PC-3 (cell line): ENCODE results near the gene RHOV. TPM values are rescaled to one million over a fixed set of nuclear protein-coding genes. Genes with fewer than 3 reads are reported as not detected.

Source experiments
- ATAC-seq: fragments of 200-7000 bp; cut with Tn5 transposase; 2 replicates; pipeline ENCODE4 v1.9.1; 2020; ENCODE audit warnings: mild to moderate bottlenecking, moderate library complexity
- BruUV-seq: library from RNA; stranded (reverse); fragments of 400-500 nt; replicated peaks from 2 replicates; lab custom pipeline; 2021; lab: Mats Ljungman, UMichigan
- CTCF ChIA-PET: fragments of 300-600 bp; sonication (Branson Sonifier 250); formaldehyde crosslinking; loops from one replicate; lab custom pipeline; 2022; ENCODE audit warnings: antibody characterized with exemption; lab: Charles Lee
- POLR2A ChIA-PET: fragments of 300-600 bp; sonication (Branson Sonifier 250); formaldehyde crosslinking; loops from one replicate; lab custom pipeline; 2022; ENCODE audit warnings: antibody characterized with exemption; ENCODE audit not compliant: unreplicated experiment; lab: Charles Lee
- DNase-seq: peaks from one replicate; pipeline ENCODE4 v3.0.0-alpha.2; 2015
- H2AFZ ChIP-seq: fragments of 300-600 bp; sonication (generic); 2 replicates; pipeline ENCODE4 v1.6.0; 2016; ENCODE audit warnings: antibody characterized with exemption, low read length
- H3F3A ChIP-seq: fragments of 300-600 bp; sonication (generic); one replicate; pipeline ENCODE4 v1.6.0; 2017; ENCODE audit warnings: antibody characterized with exemption, low read length, control low read depth, mild to moderate bottlenecking; ENCODE audit not compliant: unreplicated experiment
- H3K27ac ChIP-seq: fragments of 300-600 bp; sonication (generic); 2 replicates; pipeline ENCODE4 v1.5.1; 2016; ENCODE audit warnings: mild to moderate bottlenecking, low read length
- H3K27me3 ChIP-seq: fragments of 300-600 bp; sonication (generic); 2 replicates; pipeline ENCODE4 v1.6.1; 2016; ENCODE audit warnings: low read length, mixed read lengths
- H3K36me3 ChIP-seq: fragments of 300-600 bp; sonication (generic); 2 replicates; pipeline ENCODE4 v1.6.1; 2016; ENCODE audit warnings: low read depth, mixed run types, low read length, mixed read lengths
- H3K4me1 ChIP-seq: fragments of 300-600 bp; sonication (generic); 2 replicates; pipeline ENCODE4 v1.5.1; 2016; ENCODE audit warnings: low read length; ENCODE audit not compliant: insufficient read depth
- H3K4me2 ChIP-seq: fragments of 300-600 bp; sonication (generic); 2 replicates; pipeline ENCODE4 v1.6.0; 2016; ENCODE audit warnings: low read length
- H3K4me3 ChIP-seq: fragments of 300-600 bp; sonication (generic); 2 replicates; pipeline ENCODE4 v1.5.1; 2016; ENCODE audit warnings: mild to moderate bottlenecking, low read length, mixed read lengths
- H3K79me2 ChIP-seq: fragments of 300-600 bp; sonication (generic); 2 replicates; pipeline ENCODE4 v1.6.1; 2017; ENCODE audit warnings: low read length, mixed read lengths
- H3K9ac ChIP-seq: fragments of 300-600 bp; sonication (generic); 2 replicates; pipeline ENCODE4 v1.6.0; 2016; ENCODE audit warnings: mild to moderate bottlenecking, low read length
- H3K9me2 ChIP-seq: fragments of 300-600 bp; sonication (generic); replicated peaks from 2 replicates; pipeline ENCODE4 v1.6.1; 2016; ENCODE audit warnings: mixed run types, low read length, mixed read lengths
- H3K9me3 ChIP-seq: fragments of 300-600 bp; sonication (generic); 2 replicates; pipeline ENCODE4 v1.6.1; 2016; ENCODE audit warnings: low read length, mixed read lengths
- H4K20me1 ChIP-seq: fragments of 300-600 bp; sonication (generic); 2 replicates; pipeline ENCODE4 v1.6.1; 2016; ENCODE audit warnings: low read length, mixed read lengths
- EZH2 ChIP-seq: fragments of 300-600 bp; sonication (generic); IDR thresholded peaks from one replicate; pipeline ENCODE4 v1.6.1; 2017; ENCODE audit warnings: antibody characterized with exemption, mild to moderate bottlenecking, low read length; ENCODE audit not compliant: unreplicated experiment
- EZH2phosphoT487 ChIP-seq: fragments of 300-600 bp; sonication (generic); IDR thresholded peaks from 2 replicates; pipeline ENCODE4 v1.6.1; 2018; ENCODE audit warnings: mild to moderate bottlenecking, antibody characterized with exemption, low read length, borderline replicate concordance
- intact Hi-C: fragments of 100-400 bp; cut with micrococcal nuclease; formaldehyde crosslinking; loops from 2 replicates; pipeline ENCODE4 v1.9.0; 2023
- total RNA-seq: library from RNA; depleted of rRNA; stranded (reverse); fragments of >200 nt; gene quantifications from 2 replicates; pipeline ENCODE4 v1.2.3, GENCODE V29; 2014
- TF ChIP-seq, protein P1 (sequence below): fragments of 300-600 bp; sonication (generic); conservative IDR thresholded peaks from 2 replicates; pipeline ENCODE4 v1.5.1; 2017; ENCODE audit warnings: antibody characterized with exemption, low read depth, mild to moderate bottlenecking, low read length

The RHOV gene
- total RNA-seq, 1 experiment from 2014 or later: 39.5 TPM

- Histone ChIP-seq H2AFZ (no peak overlapping the region), H3F3A (no peaks in the 10 kb centered on the region), H3K27me3 (no peaks in the 10 kb centered on the region), H3K4me1 (peaks cover 11% of the 10 kb centered on the region), H3K79me2 (no peaks in the 10 kb centered on the region), H3K4me3 (no peak overlapping the region), H3K9me2 (no peaks in the 10 kb centered on the region), H3K27ac (no peak overlapping the region), H4K20me1 (no peaks in the 10 kb centered on the region), H3K36me3 (no peaks in the 10 kb centered on the region), H3K9ac (no peak overlapping the region), H3K4me2 (no peak overlapping the region), H3K9me3 (no peaks in the 10 kb centered on the region)
- no peak for TF ChIP-seq EZH2phosphoT487
- no peak for TF ChIP-seq EZH2
- TF ChIP-seq, protein P1, sequence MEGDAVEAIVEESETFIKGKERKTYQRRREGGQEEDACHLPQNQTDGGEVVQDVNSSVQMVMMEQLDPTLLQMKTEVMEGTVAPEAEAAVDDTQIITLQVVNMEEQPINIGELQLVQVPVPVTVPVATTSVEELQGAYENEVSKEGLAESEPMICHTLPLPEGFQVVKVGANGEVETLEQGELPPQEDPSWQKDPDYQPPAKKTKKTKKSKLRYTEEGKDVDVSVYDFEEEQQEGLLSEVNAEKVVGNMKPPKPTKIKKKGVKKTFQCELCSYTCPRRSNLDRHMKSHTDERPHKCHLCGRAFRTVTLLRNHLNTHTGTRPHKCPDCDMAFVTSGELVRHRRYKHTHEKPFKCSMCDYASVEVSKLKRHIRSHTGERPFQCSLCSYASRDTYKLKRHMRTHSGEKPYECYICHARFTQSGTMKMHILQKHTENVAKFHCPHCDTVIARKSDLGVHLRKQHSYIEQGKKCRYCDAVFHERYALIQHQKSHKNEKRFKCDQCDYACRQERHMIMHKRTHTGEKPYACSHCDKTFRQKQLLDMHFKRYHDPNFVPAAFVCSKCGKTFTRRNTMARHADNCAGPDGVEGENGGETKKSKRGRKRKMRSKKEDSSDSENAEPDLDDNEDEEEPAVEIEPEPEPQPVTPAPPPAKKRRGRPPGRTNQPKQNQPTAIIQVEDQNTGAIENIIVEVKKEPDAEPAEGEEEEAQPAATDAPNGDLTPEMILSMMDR: no peak
- CTCF ChIA-PET: no interaction called here
- no TSS peak for BruUV-seq
- no peak for ATAC-seq
- no peak for DNase-seq
- POLR2A ChIA-PET: no interaction called here
- intact Hi-C loops: no loop called here
These were observed 38.4 kb upstream of the RHOV start for GRCh38 chr15:40912478-40912877.

GRCh38 chr15:40911693-40912092 is 37.7 kb upstream of the RHOV start:
- CTCF ChIA-PET: no interaction called here

GRCh38 chr15:40911141-40911540 is 37.1 kb upstream of the RHOV start:
- ChIA-PET POLR2A (no interaction called here), CTCF (no interaction called here)
- Histone ChIP-seq H2AFZ (no peak overlapping the region), H3K4me3 (no peak overlapping the region), H3K79me2 (no peaks in the 10 kb centered on the region), H3K9me3 (no peaks in the 10 kb centered on the region), H3K27me3 (no peaks in the 10 kb centered on the region), H3K9ac (no peak overlapping the region), H4K20me1 (no peaks in the 10 kb centered on the region), H3K36me3 (no peaks in the 10 kb centered on the region), H3K4me1 (peaks cover 22% of the 10 kb centered on the region), H3K9me2 (no peaks in the 10 kb centered on the region), H3K4me2 (no peak overlapping the region), H3F3A (no peaks in the 10 kb centered on the region), H3K27ac (no peak overlapping the region)
- ATAC-seq (no peak), DNase-seq (no peak)
- TF ChIP-seq, protein P1: no peak
- TF ChIP-seq EZH2phosphoT487 (no peak), EZH2 (no peak)
- BruUV-seq: no TSS peak
- intact Hi-C loops: no loop called here

More at GRCh38 chr15:40911693-40912092, 37.7 kb upstream of the RHOV start:
- Histone ChIP-seq H3K4me1 (peaks cover 18% of the 10 kb centered on the region), H3F3A (no peaks in the 10 kb centered on the region), H3K79me2 (no peaks in the 10 kb centered on the region), H3K27ac (no peak overlapping the region), H3K36me3 (no peaks in the 10 kb centered on the region), H3K4me3 (no peak overlapping the region), H3K9me3 (no peaks in the 10 kb centered on the region), H3K9ac (no peak overlapping the region), H4K20me1 (no peaks in the 10 kb centered on the region), H3K4me2 (no peak overlapping the region), H3K9me2 (no peaks in the 10 kb centered on the region), H2AFZ (no peak overlapping the region), H3K27me3 (no peaks in the 10 kb centered on the region)
- TF ChIP-seq, protein P1: no peak
- no peak for TF ChIP-seq EZH2phosphoT487
- TF ChIP-seq EZH2: no peak
- no TSS peak for BruUV-seq
- ATAC-seq: no peak
- intact Hi-C loops: no loop called here
- POLR2A ChIA-PET: no interaction called here
- no peak for DNase-seq
